Heart left ventricle (tissue), 16 donors: ENCODE results near the gene DNAJB2. TPM values are rescaled to one million over a fixed set of nuclear protein-coding genes. Genes with fewer than 3 reads are reported as not detected.

Experiments used
- ATAC-seq, 4 donors: fragments of 200-7000 bp; cut with Tn5 transposase; one replicate each; pipeline ENCODE4 v1.9.1; 2020 to 2022; ENCODE audit warnings: moderate library complexity in 4 of 4, mild to moderate bottlenecking in 3 of 4, moderate number of reproducible peaks in 1 of 4
- DNase-seq, 5 donors: peaks; one replicate each; pipeline ENCODE4 v3.0.0-alpha.2; 2020
- H3K27ac ChIP-seq, 12 donors: fragments of 200-600 bp; sonication (generic) in 4 of 12; one replicate each; pipeline versions ENCODE4 v1.5.0 to v1.8.0; 2016 to 2022; ENCODE audit warnings: mild to moderate bottlenecking in 2 of 12
- H3K27me3 ChIP-seq, 9 donors: fragments of 200-600 bp; sonication (generic) in 2 of 9; one replicate each; pipeline versions ENCODE4 v1.5.1 to v1.8.0; 2016 to 2022; ENCODE audit warnings: mild to moderate bottlenecking in 3 of 9
- H3K36me3 ChIP-seq, 9 donors: fragments of 200-600 bp; sonication (generic) in 2 of 9; one replicate each; pipeline versions ENCODE4 v1.5.0 to v1.8.0; 2018 to 2022; ENCODE audit warnings: mild to moderate bottlenecking in 2 of 9
- H3K4me1 ChIP-seq, 12 donors: fragments of 200-600 bp; sonication (generic) in 4 of 12; one replicate each; pipeline versions ENCODE4 v1.5.0 to v1.8.0; 2016 to 2022; ENCODE audit warnings: mild to moderate bottlenecking in 3 of 12
- H3K4me3 ChIP-seq, 12 donors: fragments of 200-600 bp; sonication (generic) in 4 of 12; one replicate each; pipeline versions ENCODE4 v1.5.0 to v1.8.0; 2017 to 2022; ENCODE audit warnings: mild to moderate bottlenecking in 9 of 12, moderate library complexity in 4 of 12
- H3K9me3 ChIP-seq, 12 donors: fragments of 200-600 bp; sonication (generic) in 4 of 12; one replicate each; pipeline versions ENCODE4 v1.5.0 to v1.8.0; 2016 to 2022; ENCODE audit warnings: mild to moderate bottlenecking in 1 of 12
- POLR2A ChIP-seq, 2 donors: fragments of 450-650 bp; IDR thresholded peaks; one replicate each; pipeline ENCODE4 v1.6.1; 2017; ENCODE audit warnings: antibody characterized with exemption in 2 of 2, mild to moderate bottlenecking in 2 of 2, moderate library complexity in 2 of 2
- WGBS, 4 donors: extraction: QIAGEN DNeasy Blood & Tissue Kit in 2 of 4; methylation state at CpG; one replicate each; pipeline versions ENCODE4 v1.1.5 to v1.1.7; 2013 to 2018; 5-methylcytosine and 5-hydroxymethylcytosine counted together
- intact Hi-C, 10 donors: fragments of 100-400 bp; cut with DNase I; formaldehyde crosslinking; loops; one replicate each; pipeline versions ENCODE4 v1.11.1 to v1.14.2; 2022
- polyA plus RNA-seq, 2 donors: library from polyadenylated mRNA; stranded (reverse); fragments of 200-250 nt; gene quantifications; one replicate each; pipeline ENCODE4 v1.2.3, GENCODE V29; 2013
- total RNA-seq, 9 donors: library from RNA; depleted of rRNA in 2 of 9; stranded (reverse); fragments of >200 nt in 2 of 9; fragmentation: NEBNext Ultra II Directional in 3 of 9; extraction: Animal tissue kit (Norgen Biotek cat#: 25700) in 3 of 9; gene quantifications; one replicate each; pipeline versions ENCODE4 v1.1.0 to v1.2.4, GENCODE V29; 2016 to 2023
- TF ChIP-seq, protein P1 (sequence below), 12 donors: fragments of 200-600 bp; sonication (generic) in 4 of 12; IDR thresholded peaks; one replicate each; pipeline versions ENCODE4 v1.5.0 to v1.8.0; 2018 to 2022; ENCODE audit warnings: antibody characterized with exemption in 12 of 12, mild to moderate bottlenecking in 5 of 12
- donor health status: ischemic (EF 13 %, LVEDD 7.1; RV severe dilation, severe dysfunction).
- donor health status: healthy with polysubstance abuse.
- donor health status: DM: no; HTN: yes; CAD: no.
- donor health status: DM: no; HTN: no; CAD: no.
- donor health status: ischemic (EF 25% LVEDD 6.9; RV normal size, moderate dysfunction).
- donor health status: ischemic (EF 25% LVEDD 5.7; RV mildly dilated, moderate dysfunction).
- donor health status: healthy.
- donor health status: DM: yes; HTN: yes; CAD: no.
- donor health status: ischemic (EF 35%, LVEDD 5.7; RV mildly dilated, moderate dysfunction).
- donor health status: nonischemic (EF 11% LVEDD 7.7; RV severe dilation, severe dysfunction).
- donor health status: DM: yes; HTN: yes; CAD: no.
- donor health status: PGD.
- donor health status: ischemic (EF 29% LVEDD 5.4; RV normal size, mild dysfunction).
- donor health status: nonischemic (EF 23%, LVEDD 6.1; RV moderate dilation, normal function).

DNAJB2 gene
- total and polyA plus RNA-seq, 11 donors = 61.3 to 181 (median 74.9) TPM

DNA sequence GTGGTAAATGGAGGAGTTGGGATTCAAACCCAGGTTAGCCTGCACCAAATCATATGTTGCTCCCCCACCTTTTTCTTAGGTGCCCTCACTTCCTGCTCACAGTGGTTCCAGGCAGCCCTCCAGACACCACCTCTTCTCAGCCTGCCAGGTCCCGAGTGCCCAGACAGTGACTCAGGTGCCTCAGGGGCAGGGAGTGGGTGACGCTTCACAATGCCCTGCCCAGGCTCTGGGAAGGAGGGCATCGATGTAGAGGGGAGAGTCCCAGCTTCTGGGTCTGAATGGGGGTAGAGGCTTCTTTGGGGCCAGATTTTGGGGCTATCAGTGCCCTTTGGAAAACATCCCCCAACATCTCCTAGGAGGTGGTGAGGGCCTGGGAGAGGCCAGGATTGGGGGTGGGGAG lies 5.2 kb upstream of the DNAJB2 start:
- intact Hi-C loops = no loop called here
- no peak overlapping the region for H3K4me3 ChIP-seq
- H3K4me1 ChIP-seq = peaks cover 7 to 36% (median 22%) of the 10 kb centered on the region in 12 donors
- H3K9me3 ChIP-seq = no peaks in the 10 kb centered on the region
- WGBS, 4 donors = 65 to 76% (median 73%) methylated on average over 3 of the region's 3 CpGs
- no peak for TF ChIP-seq POLR2A (IDR thresholded peaks at IDR 0.05)
- TF ChIP-seq, protein P1, sequence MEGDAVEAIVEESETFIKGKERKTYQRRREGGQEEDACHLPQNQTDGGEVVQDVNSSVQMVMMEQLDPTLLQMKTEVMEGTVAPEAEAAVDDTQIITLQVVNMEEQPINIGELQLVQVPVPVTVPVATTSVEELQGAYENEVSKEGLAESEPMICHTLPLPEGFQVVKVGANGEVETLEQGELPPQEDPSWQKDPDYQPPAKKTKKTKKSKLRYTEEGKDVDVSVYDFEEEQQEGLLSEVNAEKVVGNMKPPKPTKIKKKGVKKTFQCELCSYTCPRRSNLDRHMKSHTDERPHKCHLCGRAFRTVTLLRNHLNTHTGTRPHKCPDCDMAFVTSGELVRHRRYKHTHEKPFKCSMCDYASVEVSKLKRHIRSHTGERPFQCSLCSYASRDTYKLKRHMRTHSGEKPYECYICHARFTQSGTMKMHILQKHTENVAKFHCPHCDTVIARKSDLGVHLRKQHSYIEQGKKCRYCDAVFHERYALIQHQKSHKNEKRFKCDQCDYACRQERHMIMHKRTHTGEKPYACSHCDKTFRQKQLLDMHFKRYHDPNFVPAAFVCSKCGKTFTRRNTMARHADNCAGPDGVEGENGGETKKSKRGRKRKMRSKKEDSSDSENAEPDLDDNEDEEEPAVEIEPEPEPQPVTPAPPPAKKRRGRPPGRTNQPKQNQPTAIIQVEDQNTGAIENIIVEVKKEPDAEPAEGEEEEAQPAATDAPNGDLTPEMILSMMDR (IDR thresholded peaks at IDR 0.05) = no peak
- peak in 2 of 5 donors; percentile 9 to 43 for DNase-seq
- peak in 1 of 4 donors; percentile 21 for ATAC-seq
- H3K27me3 ChIP-seq = no peaks in the 10 kb centered on the region
- H3K36me3 ChIP-seq = no peaks in the 10 kb centered on the region
- peak overlapping the region; percentile 55 to 98 (median 88) for H3K27ac ChIP-seq

DNA sequence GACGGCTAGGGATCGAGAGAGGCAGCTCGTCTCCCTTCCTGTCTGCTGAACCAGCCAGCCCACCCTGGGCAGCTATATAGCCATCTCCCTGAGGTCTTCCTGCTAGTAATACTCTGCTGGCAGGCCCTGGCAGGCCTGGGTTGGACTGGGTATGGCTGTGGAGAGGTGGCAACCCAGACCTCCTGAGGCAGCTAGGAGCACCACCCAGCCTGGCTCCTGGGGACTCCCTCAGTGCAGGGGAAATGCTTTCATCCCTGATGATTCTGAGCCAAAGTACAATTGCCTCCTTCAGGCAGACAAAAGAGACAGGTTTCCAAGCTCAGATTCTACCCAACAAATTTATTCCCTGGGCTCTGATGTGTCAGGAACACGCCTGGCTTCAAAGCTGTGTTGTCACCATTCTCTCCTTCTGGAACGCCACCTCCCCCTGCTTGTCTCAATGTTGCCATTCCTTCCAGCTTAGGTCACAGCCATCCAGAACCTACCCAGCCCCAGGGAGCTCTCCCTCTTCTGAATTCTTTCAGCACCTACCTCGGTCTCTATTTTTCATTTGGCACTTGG lies 4.7 kb upstream of the DNAJB2 start:
- no peaks in the 10 kb centered on the region for H3K36me3 ChIP-seq
- WGBS, 4 donors = 4 to 33% (median 24%) methylated on average over 3 to 6 of the region's 6 CpGs
- H3K4me1 ChIP-seq = peaks cover 7 to 33% (median 24%) of the 10 kb centered on the region in 12 donors
- ATAC-seq (peak; percentile 25 to 52 (median 45)), DNase-seq (peak in 4 of 5 donors; percentile 54 to 77 (median 68))
- H3K27me3 ChIP-seq = no peaks in the 10 kb centered on the region
- no peaks in the 10 kb centered on the region for H3K9me3 ChIP-seq
- H3K4me3 ChIP-seq = no peak overlapping the region
- TF ChIP-seq, protein P1 (IDR thresholded peaks at IDR 0.05) = no peak
- no peak for TF ChIP-seq POLR2A (IDR thresholded peaks at IDR 0.05)
- intact Hi-C loops = no loop called here
- H3K27ac ChIP-seq = peak overlapping the region; percentile 55 to 98 (median 88)

DNA sequence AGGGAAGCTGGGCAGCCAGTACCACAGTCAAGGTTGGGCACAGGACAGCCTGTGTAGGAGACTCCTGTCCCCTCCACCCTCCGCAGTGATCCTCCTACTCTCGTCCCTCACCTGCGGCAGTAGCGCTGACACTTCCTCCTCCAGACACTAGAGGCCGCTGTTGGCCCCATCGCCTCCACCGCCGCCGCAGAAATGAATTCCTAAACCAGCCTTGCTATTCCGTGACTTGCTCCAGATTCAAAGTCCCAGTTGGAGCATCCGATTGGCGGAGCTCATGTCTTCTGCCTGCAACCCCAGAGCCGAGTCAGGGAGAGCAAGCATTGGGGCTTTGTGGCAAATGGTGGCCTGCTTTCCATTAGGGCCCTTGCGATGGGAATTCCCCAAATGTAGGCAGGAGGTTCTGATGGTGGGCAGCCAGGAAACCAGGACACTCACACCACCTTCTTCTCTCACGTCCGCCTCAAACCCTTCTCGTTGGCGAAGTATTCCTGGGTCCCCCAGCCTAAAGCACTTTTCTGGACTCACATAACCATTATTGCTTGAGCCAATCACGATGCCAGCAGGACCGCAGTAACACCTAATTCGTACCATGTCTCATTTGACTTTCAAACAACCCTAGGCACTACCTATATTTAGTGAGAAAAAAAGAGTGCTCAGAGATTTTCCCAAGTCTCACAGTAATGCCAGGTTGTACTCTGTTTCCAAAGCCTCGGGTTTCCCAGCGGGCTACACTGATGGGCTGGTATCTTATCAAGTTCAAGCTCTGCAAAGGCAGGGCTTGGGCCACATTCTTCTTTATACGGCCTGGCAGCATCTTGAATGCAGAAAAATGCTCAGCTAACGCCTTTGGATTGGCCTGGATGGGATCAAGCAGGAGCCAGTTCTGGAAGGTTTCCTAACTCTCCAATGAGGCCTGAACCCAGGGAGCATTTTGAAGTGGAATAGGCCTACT lies 1.2 kb upstream of the DNAJB2 start:
- H3K27ac ChIP-seq = peak overlapping the region; percentile 72 to 100 (median 99)
- intact Hi-C loops = loop anchor here in 8 of 10 donors (1.0 to 5.0 kb wide), 9 partner anchors 16 to 489 kb away; partner anchors contain the start of genes CNPPD1 (in 5 of the 8), RETREG2 (in 3 of the 8), GLB1L (in 1 of the 8) and STK16 (in 1 of the 8)
- WGBS, 4 donors = 22 to 26% (median 25%) methylated on average over 24 to 25 of the region's 25 CpGs
- DNase-seq (peak; percentile 75 to 88 (median 79)), ATAC-seq (peak; percentile 2 to 34 (median 14))
- no peaks in the 10 kb centered on the region for H3K27me3 ChIP-seq
- H3K9me3 ChIP-seq = no peaks in the 10 kb centered on the region
- H3K4me1 ChIP-seq = peaks cover 7 to 50% (median 31%) of the 10 kb centered on the region in 12 donors
- H3K36me3 ChIP-seq = peaks cover 0 to 28% (median 27%) of the 10 kb centered on the region in 9 donors
- H3K4me3 ChIP-seq = peak overlapping the region in 6 of 12 donors; percentile 14 to 89 (median 46)
- TF ChIP-seq, protein P1 (IDR thresholded peaks at IDR 0.05) = peak; percentile 97 to 100 (median 98)
- no peak for TF ChIP-seq POLR2A (IDR thresholded peaks at IDR 0.05)
